Measurements from ENCODE around the gene GATA5.

Gene GATA5

GRCh38 chr20:62433658-62434497, 41.9 kb downstream of the GATA5 start:
- peaks cover 4% of the 10 kb centered on the region for H3K9me3 Mint-ChIP-seq
- no peak for TF ChIP-seq CTCF (IDR thresholded peaks at IDR 0.05; ENCODE audit: unreplicated experiment in 3 of 3)
- H3K27me3 Mint-ChIP-seq (ENCODE audit: low read depth), result peaks cover 62% of the 10 kb centered on the region
- H3K27ac Mint-ChIP-seq, result peak overlapping the region; percentile 32 to 80 (median 44)
- peak overlapping the region in 2 of 3 experiments; percentile 2 to 46 for H3K4me3 Mint-ChIP-seq
- H3K4me1 Mint-ChIP-seq, result peaks cover 21% of the 10 kb centered on the region
- H3K36me3 Mint-ChIP-seq (ENCODE audit: low read depth), result no peaks in the 10 kb centered on the region

GRCh38 chr20:62430866-62431447, 44.8 kb downstream of the GATA5 start:
- no peak for TF ChIP-seq CTCF (IDR thresholded peaks at IDR 0.05; ENCODE audit: unreplicated experiment in 3 of 3)
- peaks cover 4% of the 10 kb centered on the region for H3K9me3 Mint-ChIP-seq
- peaks cover 26% of the 10 kb centered on the region for H3K4me1 Mint-ChIP-seq
- peak overlapping the region in 1 of 3 experiments; percentile 51 for H3K27ac Mint-ChIP-seq
- no peaks in the 10 kb centered on the region for H3K36me3 Mint-ChIP-seq (ENCODE audit: low read depth)
- peaks cover 52% of the 10 kb centered on the region for H3K27me3 Mint-ChIP-seq (ENCODE audit: low read depth)
- H3K4me3 Mint-ChIP-seq, result no peak overlapping the region

- H3K4me1 Mint-ChIP-seq, result peaks cover 26% of the 10 kb centered on the region
- H3K36me3 Mint-ChIP-seq (ENCODE audit: low read depth), result no peaks in the 10 kb centered on the region
- peak overlapping the region in 1 of 3 experiments; percentile 51 for H3K27ac Mint-ChIP-seq
- no peak overlapping the region for H3K4me3 Mint-ChIP-seq
- H3K27me3 Mint-ChIP-seq (ENCODE audit: low read depth), result peaks cover 51% of the 10 kb centered on the region
- no peak for TF ChIP-seq CTCF (IDR thresholded peaks at IDR 0.05; ENCODE audit: unreplicated experiment in 3 of 3)
- H3K9me3 Mint-ChIP-seq, result peaks cover 4% of the 10 kb centered on the region
Measured at GRCh38 chr20:62430311-62430853, 45.4 kb downstream of the GATA5 start.

- H3K9me3 Mint-ChIP-seq, result peaks cover 4% of the 10 kb centered on the region
- no peak overlapping the region for H3K4me3 Mint-ChIP-seq
- H3K27me3 Mint-ChIP-seq (ENCODE audit: low read depth), result peaks cover 45% of the 10 kb centered on the region
- H3K27ac Mint-ChIP-seq, result no peak overlapping the region
- no peak for TF ChIP-seq CTCF (IDR thresholded peaks at IDR 0.05; ENCODE audit: unreplicated experiment in 3 of 3)
- peaks cover 26% of the 10 kb centered on the region for H3K4me1 Mint-ChIP-seq
- H3K36me3 Mint-ChIP-seq (ENCODE audit: low read depth), result no peaks in the 10 kb centered on the region
Measured at GRCh38 chr20:62429455-62430310, 46.1 kb downstream of the GATA5 start.

- Mint-ChIP-seq H3K27me3 (ENCODE audit: low read depth) (peaks cover 35% of the 10 kb centered on the region), H3K4me3 (peak overlapping the region in 1 of 3 experiments; percentile 5), H3K4me1 (peaks cover 17% of the 10 kb centered on the region), H3K9me3 (peaks cover 4% of the 10 kb centered on the region), H3K27ac (peak overlapping the region; percentile 68 to 94 (median 91)), H3K36me3 (ENCODE audit: low read depth) (no peaks in the 10 kb centered on the region)
- no peak for TF ChIP-seq CTCF (IDR thresholded peaks at IDR 0.05; ENCODE audit: unreplicated experiment in 3 of 3)
Measured at GRCh38 chr20:62428396-62429295, 47.1 kb downstream of the GATA5 start.

All from nephron (organoid).